GM12878 (cell line): Measurements from ENCODE around the gene MED13. TPM values are rescaled to one million over a fixed set of nuclear protein-coding genes. Genes with fewer than 3 reads are reported as not detected.
A peak's percentile ranks its signal among the peaks of the same experiment; 100 is the strongest.

ENCODE experiments used
- ATAC-seq: fragments of 200-7000 bp; cut with Tn5 transposase; 3 replicates; pipeline ENCODE4 v1.9.1; 2020; ENCODE audit warnings: mild to moderate bottlenecking, moderate library complexity
- BruUV-seq: library from RNA; stranded (reverse); fragments of 400-500 nt; replicated peaks from 2 replicates; lab custom pipeline; 2021; lab: Mats Ljungman, UMichigan
- CTCF ChIA-PET: fragments of 300-600 bp; sonication (Branson Sonifier 250); formaldehyde crosslinking; extraction: SDS; loops from one replicate; lab custom pipeline; 2021; ENCODE audit warnings: inconsistent platforms; lab: Yijun Ruan, JAX
- POLR2A ChIA-PET: fragments of 350-600 bp; formaldehyde crosslinking; extraction: SDS; loops from one replicate; lab custom pipeline; 2021; ENCODE audit warnings: inconsistent platforms; lab: Charles Lee
- RAD21 ChIA-PET: fragments of 300-600 bp; sonication (Branson Sonifier 250); formaldehyde crosslinking; loops from one replicate; lab custom pipeline; 2023; ENCODE audit warnings: antibody characterized with exemption; ENCODE audit not compliant: unreplicated experiment; lab: Charles Lee
- SMC1A ChIA-PET: fragments of 300-600 bp; sonication (Branson Sonifier 250); formaldehyde crosslinking; loops from one replicate; lab custom pipeline; 2023; ENCODE audit not compliant: unreplicated experiment, uncharacterized antibody; lab: Charles Lee
- DNase-seq: peaks from one replicate; pipeline ENCODE4 v3.0.0-alpha.2; 2011; ENCODE audit warnings: low read depth, low spot score
- FAIRE-seq: peaks from 3 replicates; lab custom pipeline; 2011; peaks lifted over from hg19 to GRCh38; lab: Jason Lieb, UNC
- H2AFZ ChIP-seq: 2 replicates; pipeline ENCODE4 v1.6.0; 2011; ENCODE audit warnings: low read depth, low read length, control low read depth; ENCODE audit not compliant: control insufficient read depth
- H3K27ac ChIP-seq: 2 replicates; pipeline ENCODE4 v1.5.1; 2011; ENCODE audit warnings: control low read depth; ENCODE audit not compliant: control insufficient read depth, insufficient read depth
- H3K27me3 ChIP-seq, 2 experiments: replicated peaks in 1 of 2; 2 replicates each; pipeline versions ENCODE4 v1.6.0 to v1.6.1; 2011; ENCODE audit warnings: low read length in 1 of 2; ENCODE audit not compliant: control insufficient read depth in 2 of 2, insufficient read depth in 2 of 2
- H3K36me3 ChIP-seq, 2 experiments: 2 replicates each; pipeline ENCODE4 v1.5.1; 2011; ENCODE audit warnings: low read length in 1 of 2; ENCODE audit not compliant: control insufficient read depth in 2 of 2, insufficient read depth in 2 of 2
- H3K4me1 ChIP-seq: 2 replicates; pipeline ENCODE4 v1.6.1; 2011; ENCODE audit warnings: mild to moderate bottlenecking, low read length, moderate library complexity, mixed read lengths; ENCODE audit not compliant: control insufficient read depth, insufficient read depth
- H3K4me2 ChIP-seq: 2 replicates; pipeline ENCODE4 v1.6.0; 2011; ENCODE audit warnings: control low read depth; ENCODE audit not compliant: control insufficient read depth, insufficient read depth
- H3K4me3 ChIP-seq: fragments of 200-600 bp; sonication (generic); 2 replicates; pipeline ENCODE4 v1.5.1; 2016
- H3K79me2 ChIP-seq: 2 replicates; pipeline ENCODE4 v1.6.0; 2011; ENCODE audit warnings: low read length; ENCODE audit not compliant: control insufficient read depth, insufficient read depth
- H3K9ac ChIP-seq: 2 replicates; pipeline ENCODE4 v1.8.0; 2011; ENCODE audit warnings: low read length, control low read depth, mixed read lengths; ENCODE audit not compliant: control insufficient read depth, insufficient read depth
- H3K9me3 ChIP-seq: replicated peaks from 3 replicates; pipeline ENCODE4 v1.5.1; 2011; ENCODE audit warnings: mild to moderate bottlenecking, low read length; ENCODE audit not compliant: control insufficient read depth, insufficient read depth
- H4K20me1 ChIP-seq: 2 replicates; pipeline ENCODE4 v1.6.0; 2011; ENCODE audit not compliant: control insufficient read depth, insufficient read depth
- CREB1 ChIP-seq: IDR thresholded peaks from 2 replicates; pipeline ENCODE4 v1.6.1; 2012; ENCODE audit warnings: low read depth, mild to moderate bottlenecking, inconsistent platforms
- CREM ChIP-seq: IDR thresholded peaks from 2 replicates; pipeline ENCODE4 v1.6.1; 2014; ENCODE audit warnings: antibody characterized with exemption, low read depth
- ESRRA ChIP-seq: IDR thresholded peaks from 2 replicates; pipeline ENCODE4 v1.6.1; 2012; ENCODE audit warnings: mild to moderate bottlenecking, low read length, improper control_type of control experiment
- FOXK2 ChIP-seq: fragments of 450-650 bp; IDR thresholded peaks from 2 replicates; pipeline ENCODE4 v1.6.1; 2017; ENCODE audit warnings: mild to moderate bottlenecking, moderate library complexity
- MYC ChIP-seq: IDR thresholded peaks from 2 replicates; pipeline ENCODE4 v1.6.1; 2011; ENCODE audit warnings: mild to moderate bottlenecking, low read length, moderate library complexity, inconsistent platforms; ENCODE audit not compliant: insufficient read depth, insufficient replicate concordance, insufficient read length, severe bottlenecking
- POLR2AphosphoS5 ChIP-seq: IDR thresholded peaks from 2 replicates; pipeline ENCODE4 v1.6.1; 2011; ENCODE audit warnings: mild to moderate bottlenecking, low read length, inconsistent platforms
- RCOR1 ChIP-seq: conservative IDR thresholded peaks from 2 replicates; pipeline ENCODE4 v1.6.1; 2012; ENCODE audit warnings: low read depth, low read length, improper control_type of control experiment
- RFX5 ChIP-seq: IDR thresholded peaks from 2 replicates; pipeline ENCODE4 v1.6.1; 2011; ENCODE audit warnings: low read depth, low read length, improper control_type of control experiment
- SREBF2 ChIP-seq: IDR thresholded peaks from 2 replicates; pipeline ENCODE4 v1.6.1; 2012; ENCODE audit warnings: mild to moderate bottlenecking, low read length
- SRF ChIP-seq, 2 experiments: IDR thresholded peaks; 2 replicates each; pipeline ENCODE4 v1.6.1; 2011; ENCODE audit warnings: low read depth in 2 of 2, low read length in 2 of 2, mild to moderate bottlenecking in 1 of 2, moderate library complexity in 1 of 2
- ZNF274 ChIP-seq: IDR thresholded peaks from one replicate; pipeline ENCODE4 v1.8.0; 2011; ENCODE audit not compliant: insufficient read length, insufficient read depth
- ZZZ3 ChIP-seq: IDR thresholded peaks from 2 replicates; pipeline ENCODE4 v1.6.1; 2011; ENCODE audit warnings: low read depth; ENCODE audit not compliant: control insufficient read depth, insufficient read length
- WGBS: methylation state at CpG from one replicate; pipeline ENCODE4 v1.1.6; 2016; ENCODE audit warnings: low lambda C conversion rate; ENCODE audit not compliant: insufficient replicate concordance, insufficient coverage; ENCODE audit errors: missing lambda C conversion rate; 5-methylcytosine and 5-hydroxymethylcytosine counted together
- in situ Hi-C: fragments of 300-500 bp; cut with MboI; formaldehyde crosslinking; loops from 9 replicates; pipeline ENCODE4 v1.14.3; 2018; ENCODE audit warnings: mixed read lengths
- intact Hi-C: fragments of 100-400 bp; cut with micrococcal nuclease; formaldehyde crosslinking; loops from one replicate; pipeline ENCODE4 v1.14.2; 2022; ENCODE audit not compliant: unreplicated experiment
- polyA plus RNA-seq, 11 experiments: library from polyadenylated mRNA; depleted of rRNA in 4 of 11; unstranded in 6 of 11; stranded (reverse) in 5 of 11; fragments of >200 nt; fragmentation: Nextera tagmentation in 4 of 11; fragmentation: Illumina TruSeq in 1 of 11; extraction: Ambion mirVana in 4 of 11; extraction: Trizol in 1 of 11; gene quantifications; 1 replicate in 1 of 11; 2 replicates in 10 of 11; pipeline versions ENCODE4 v1.2.1 to v1.2.3, GENCODE V29; 2011 to 2016; ENCODE audit warnings: inconsistent platforms in 2 of 11, missing spikeins in 2 of 11, low read depth in 1 of 11
- total RNA-seq, 4 experiments: library from RNA; depleted of rRNA in 3 of 4; stranded (reverse); fragments of >200 nt in 3 of 4; fragmentation: Illumina TruSeq in 1 of 4; extraction: Trizol in 1 of 4; gene quantifications; 2 replicates each; pipeline versions ENCODE4 v1.2.1 to v1.2.3, GENCODE V29; 2013 to 2021
- TF ChIP-seq, protein P1 (sequence below): fragments of 450-650 bp; IDR thresholded peaks from 2 replicates; pipeline ENCODE4 v1.6.1; 2016; ENCODE audit warnings: mild to moderate bottlenecking
- TF ChIP-seq, protein P2 (sequence below): fragments of 450-650 bp; IDR thresholded peaks from 2 replicates; pipeline ENCODE4 v1.6.1; 2017; ENCODE audit warnings: mild to moderate bottlenecking, low read depth, inconsistent platforms; ENCODE audit not compliant: poor library complexity, severe bottlenecking

Gene MED13
- total and polyA plus RNA-seq, 10 of the 15 experiments (the other 5 are each of a cell fraction or from before 2014, with no cell fraction given) = 4.6 to 49.7 (median 21.3) TPM

DNA sequence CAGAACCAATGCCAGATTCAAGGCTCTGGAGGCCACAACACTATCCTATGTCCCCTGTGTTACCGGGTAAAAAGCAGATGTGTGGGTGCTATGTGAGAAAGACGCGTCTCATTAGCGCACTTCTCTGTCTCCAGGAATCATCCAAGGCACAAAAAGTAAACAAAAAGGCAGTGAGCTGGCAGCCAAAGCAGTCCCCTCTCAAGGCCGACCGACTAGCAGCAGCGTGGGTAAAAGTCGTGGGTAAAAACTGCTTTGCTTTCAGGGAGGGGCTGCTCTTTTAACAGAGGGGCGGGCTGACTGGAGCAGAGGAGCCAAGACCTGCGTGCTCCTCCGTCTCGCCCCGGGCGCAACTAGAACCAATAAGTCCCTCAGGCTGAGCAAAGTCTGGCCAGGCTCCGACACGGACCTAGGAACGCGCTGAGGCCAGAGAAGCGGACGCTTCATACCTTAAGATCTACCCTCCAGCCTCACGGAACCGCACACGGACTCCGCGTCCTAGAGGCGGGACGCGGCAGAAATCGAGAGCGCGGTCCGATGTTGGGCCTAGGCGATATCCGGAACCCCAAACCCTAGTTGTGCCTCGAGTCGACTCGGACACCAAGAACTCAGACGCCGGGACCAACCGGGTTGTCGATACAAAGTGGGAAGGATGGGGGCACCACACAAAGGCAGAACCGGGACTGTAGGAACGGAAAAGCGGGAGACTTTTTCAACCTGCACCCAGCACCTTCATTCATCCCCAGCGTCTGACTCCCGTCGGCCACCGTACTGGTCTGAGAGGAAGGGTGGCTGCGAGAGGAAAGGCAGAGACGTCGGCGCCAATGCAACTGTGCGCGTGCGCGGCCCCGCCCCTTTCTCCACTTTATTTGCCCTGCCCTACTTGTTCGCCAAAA lies 137.6 kb downstream of the MED13 start, which contains the start of gene INTS2 (continued):
- TF ChIP-seq, protein P1, sequence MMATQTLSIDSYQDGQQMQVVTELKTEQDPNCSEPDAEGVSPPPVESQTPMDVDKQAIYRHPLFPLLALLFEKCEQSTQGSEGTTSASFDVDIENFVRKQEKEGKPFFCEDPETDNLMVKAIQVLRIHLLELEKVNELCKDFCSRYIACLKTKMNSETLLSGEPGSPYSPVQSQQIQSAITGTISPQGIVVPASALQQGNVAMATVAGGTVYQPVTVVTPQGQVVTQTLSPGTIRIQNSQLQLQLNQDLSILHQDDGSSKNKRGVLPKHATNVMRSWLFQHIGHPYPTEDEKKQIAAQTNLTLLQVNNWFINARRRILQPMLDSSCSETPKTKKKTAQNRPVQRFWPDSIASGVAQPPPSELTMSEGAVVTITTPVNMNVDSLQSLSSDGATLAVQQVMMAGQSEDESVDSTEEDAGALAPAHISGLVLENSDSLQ = no peak
- TF ChIP-seq ZZZ3 = no peak
- no peak for TF ChIP-seq ESRRA
- TF ChIP-seq CREB1 = 0 out of 2 replicates have a peak, but pooled peaks have one; percentile 41
- TF ChIP-seq CREM = peak; percentile 38; the same call in 1 of the 2 replicates
- TF ChIP-seq RFX5 = no peak
- TF ChIP-seq SREBF2 = no peak
- TF ChIP-seq MYC = peak; percentile 56
- TF ChIP-seq FOXK2 = no peak
- TF ChIP-seq SRF (IDR thresholded peaks at IDR 0.05; ENCODE audit: low read depth in 2 of 2, low read length in 2 of 2) = no peak
- no peak for TF ChIP-seq ZNF274

DNA sequence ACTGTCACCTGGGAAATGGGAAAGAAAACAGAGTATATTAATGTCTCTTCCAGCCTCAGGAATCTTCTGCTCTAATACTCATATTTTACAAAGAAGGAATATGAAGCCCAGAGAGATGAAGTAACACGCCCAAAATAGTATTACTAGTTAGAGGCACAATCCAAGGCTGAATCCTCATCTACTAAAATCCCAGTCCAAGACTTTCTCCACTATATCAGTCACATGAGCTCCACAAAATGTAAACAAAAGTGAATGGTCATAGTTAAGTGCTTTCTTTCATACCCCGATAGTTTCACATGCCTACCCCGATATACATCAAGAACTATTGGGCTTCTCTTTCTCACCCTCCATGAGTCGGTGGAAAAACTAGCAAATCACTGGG lies 138.3 kb downstream of the MED13 start:
- DNase-seq = no peak
- RAD21 ChIA-PET = interaction anchor here (1.8 kb wide), 1 partner anchor 183 kb away, joined by 8 read pairs; no protein-coding TSS in a partner anchor
- H3K4me3 ChIP-seq = peak overlapping the region; percentile 88
- peak overlapping the region; percentile 91 for H3K9ac ChIP-seq
- no peaks in the 10 kb centered on the region for H4K20me1 ChIP-seq
- SMC1A ChIA-PET = interaction anchor here (0.6 to 1.7 kb wide), 5 partner anchors 10 to 186 kb away, joined by 3 to 7 read pairs (median 5); no protein-coding TSS in a partner anchor
- POLR2A ChIA-PET = no interaction called here
- no peaks in the 10 kb centered on the region for H3K27me3 ChIP-seq
- no peaks in the 10 kb centered on the region for H3K9me3 ChIP-seq
- peaks cover 5% of the 10 kb centered on the region; the same call in 1 of the 2 replicates for H3K4me1 ChIP-seq
- H3K79me2 ChIP-seq = peaks cover 14% of the 10 kb centered on the region
- peak; percentile 68 for FAIRE-seq
- intact Hi-C loops (no loop called here), in situ Hi-C loops (no loop called here)
- CTCF ChIA-PET = interaction anchor here (0.7 to 2.1 kb wide), 3 partner anchors 92 to 286 kb away, joined by 3 to 7 read pairs (median 3); no protein-coding TSS in a partner anchor
- peak overlapping the region; percentile 85 for H3K4me2 ChIP-seq
- H2AFZ ChIP-seq = peak overlapping the region; percentile 74
- no peak for ATAC-seq
- peaks cover 0 to 6% of the 10 kb centered on the region in 2 experiments; a peak in 1 of 4 replicates for H3K36me3 ChIP-seq
- H3K27ac ChIP-seq = peak overlapping the region; percentile 63
- BruUV-seq = no TSS peak
- WGBS = 9% methylated on average over 4 of the region's 4 CpGs
- TF ChIP-seq RCOR1 (no peak), POLR2AphosphoS5 (no peak)
- TF ChIP-seq, protein P2, sequence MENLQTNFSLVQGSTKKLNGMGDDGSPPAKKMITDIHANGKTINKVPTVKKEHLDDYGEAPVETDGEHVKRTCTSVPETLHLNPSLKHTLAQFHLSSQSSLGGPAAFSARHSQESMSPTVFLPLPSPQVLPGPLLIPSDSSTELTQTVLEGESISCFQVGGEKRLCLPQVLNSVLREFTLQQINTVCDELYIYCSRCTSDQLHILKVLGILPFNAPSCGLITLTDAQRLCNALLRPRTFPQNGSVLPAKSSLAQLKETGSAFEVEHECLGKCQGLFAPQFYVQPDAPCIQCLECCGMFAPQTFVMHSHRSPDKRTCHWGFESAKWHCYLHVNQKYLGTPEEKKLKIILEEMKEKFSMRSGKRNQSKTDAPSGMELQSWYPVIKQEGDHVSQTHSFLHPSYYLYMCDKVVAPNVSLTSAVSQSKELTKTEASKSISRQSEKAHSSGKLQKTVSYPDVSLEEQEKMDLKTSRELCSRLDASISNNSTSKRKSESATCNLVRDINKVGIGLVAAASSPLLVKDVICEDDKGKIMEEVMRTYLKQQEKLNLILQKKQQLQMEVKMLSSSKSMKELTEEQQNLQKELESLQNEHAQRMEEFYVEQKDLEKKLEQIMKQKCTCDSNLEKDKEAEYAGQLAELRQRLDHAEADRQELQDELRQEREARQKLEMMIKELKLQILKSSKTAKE = no peak
